Measurements from ENCODE around the gene CFAP299.

DNA sequence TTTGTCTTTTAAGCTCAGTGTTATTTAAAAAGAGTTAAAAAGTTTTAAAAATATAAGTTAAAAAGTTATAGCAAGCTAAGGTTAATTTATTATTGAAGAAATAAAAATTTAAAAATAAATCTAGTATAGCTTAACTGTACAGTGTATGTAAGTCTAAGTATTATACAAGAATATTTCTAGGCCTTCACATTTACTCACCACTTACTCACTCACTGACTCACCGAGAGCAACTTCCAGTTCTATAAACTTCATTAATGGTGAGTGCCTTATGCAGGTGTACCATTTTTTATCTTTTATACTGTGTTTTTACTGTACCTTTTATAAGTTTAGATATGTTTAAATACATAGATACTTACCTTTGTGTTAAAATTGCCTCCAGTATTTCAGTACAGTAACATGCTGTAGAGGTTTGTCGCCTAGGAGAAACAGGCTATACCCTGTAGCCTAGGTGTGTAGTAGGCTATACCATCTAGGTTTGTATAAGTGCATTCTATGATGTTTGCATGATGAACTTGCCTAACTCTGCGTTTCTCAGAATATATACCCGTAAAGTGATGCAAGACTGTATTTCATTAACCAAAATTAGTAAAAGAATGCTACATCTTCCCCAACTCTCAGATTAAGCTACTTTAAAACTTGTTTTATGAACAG lies 202.9 kb downstream of the CFAP299 start:
- TF ChIP-seq POLR2A (IDR thresholded peaks at IDR 0.05): no peak
- TF ChIP-seq, protein P1, sequence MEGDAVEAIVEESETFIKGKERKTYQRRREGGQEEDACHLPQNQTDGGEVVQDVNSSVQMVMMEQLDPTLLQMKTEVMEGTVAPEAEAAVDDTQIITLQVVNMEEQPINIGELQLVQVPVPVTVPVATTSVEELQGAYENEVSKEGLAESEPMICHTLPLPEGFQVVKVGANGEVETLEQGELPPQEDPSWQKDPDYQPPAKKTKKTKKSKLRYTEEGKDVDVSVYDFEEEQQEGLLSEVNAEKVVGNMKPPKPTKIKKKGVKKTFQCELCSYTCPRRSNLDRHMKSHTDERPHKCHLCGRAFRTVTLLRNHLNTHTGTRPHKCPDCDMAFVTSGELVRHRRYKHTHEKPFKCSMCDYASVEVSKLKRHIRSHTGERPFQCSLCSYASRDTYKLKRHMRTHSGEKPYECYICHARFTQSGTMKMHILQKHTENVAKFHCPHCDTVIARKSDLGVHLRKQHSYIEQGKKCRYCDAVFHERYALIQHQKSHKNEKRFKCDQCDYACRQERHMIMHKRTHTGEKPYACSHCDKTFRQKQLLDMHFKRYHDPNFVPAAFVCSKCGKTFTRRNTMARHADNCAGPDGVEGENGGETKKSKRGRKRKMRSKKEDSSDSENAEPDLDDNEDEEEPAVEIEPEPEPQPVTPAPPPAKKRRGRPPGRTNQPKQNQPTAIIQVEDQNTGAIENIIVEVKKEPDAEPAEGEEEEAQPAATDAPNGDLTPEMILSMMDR (IDR thresholded peaks at IDR 0.05): no peak

Measured in Peyer's patch (tissue), 4 donors.